Measurements from ENCODE around the gene AKAP9.

AKAP9 gene

DNA sequence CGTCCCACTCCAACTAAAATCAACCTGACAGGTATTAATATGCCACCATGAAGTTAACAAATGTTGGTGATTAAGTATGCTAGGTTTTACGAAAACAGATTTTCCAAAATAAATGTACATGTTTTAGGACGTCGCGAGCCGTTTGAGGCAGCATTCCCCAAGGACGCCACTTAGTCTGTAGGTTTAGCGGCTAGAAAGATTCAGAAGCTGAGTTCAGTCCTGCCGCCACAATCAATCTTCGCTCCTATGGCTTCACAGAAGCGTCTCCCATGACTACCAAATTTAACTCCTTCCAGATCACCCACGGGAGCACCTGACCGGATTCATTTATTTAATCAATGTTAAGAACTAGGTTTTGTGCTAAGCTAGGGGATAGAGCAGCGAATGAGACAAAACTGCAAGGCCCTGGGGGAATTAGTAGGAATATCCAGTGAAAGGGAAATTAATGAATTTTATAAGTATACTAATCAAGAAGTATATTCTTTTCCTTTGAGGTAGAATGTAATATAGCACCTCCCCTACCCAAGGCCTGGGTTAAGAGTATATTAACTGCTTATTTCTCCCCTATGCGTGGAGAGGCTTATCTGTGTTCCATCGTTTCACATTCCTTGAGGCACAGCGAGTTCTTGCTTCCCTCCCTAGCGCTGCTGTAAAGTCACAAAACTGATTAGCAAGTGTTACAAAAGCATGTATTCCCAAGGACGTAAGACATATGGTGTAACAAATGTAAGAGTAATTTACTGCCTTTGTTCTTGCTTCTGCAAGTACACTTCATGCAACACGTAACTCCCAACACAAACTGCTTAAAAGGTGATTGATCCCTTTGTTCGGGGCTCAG is 194.6 kb downstream of the AKAP9 start:
- TF ChIP-seq, protein P1, sequence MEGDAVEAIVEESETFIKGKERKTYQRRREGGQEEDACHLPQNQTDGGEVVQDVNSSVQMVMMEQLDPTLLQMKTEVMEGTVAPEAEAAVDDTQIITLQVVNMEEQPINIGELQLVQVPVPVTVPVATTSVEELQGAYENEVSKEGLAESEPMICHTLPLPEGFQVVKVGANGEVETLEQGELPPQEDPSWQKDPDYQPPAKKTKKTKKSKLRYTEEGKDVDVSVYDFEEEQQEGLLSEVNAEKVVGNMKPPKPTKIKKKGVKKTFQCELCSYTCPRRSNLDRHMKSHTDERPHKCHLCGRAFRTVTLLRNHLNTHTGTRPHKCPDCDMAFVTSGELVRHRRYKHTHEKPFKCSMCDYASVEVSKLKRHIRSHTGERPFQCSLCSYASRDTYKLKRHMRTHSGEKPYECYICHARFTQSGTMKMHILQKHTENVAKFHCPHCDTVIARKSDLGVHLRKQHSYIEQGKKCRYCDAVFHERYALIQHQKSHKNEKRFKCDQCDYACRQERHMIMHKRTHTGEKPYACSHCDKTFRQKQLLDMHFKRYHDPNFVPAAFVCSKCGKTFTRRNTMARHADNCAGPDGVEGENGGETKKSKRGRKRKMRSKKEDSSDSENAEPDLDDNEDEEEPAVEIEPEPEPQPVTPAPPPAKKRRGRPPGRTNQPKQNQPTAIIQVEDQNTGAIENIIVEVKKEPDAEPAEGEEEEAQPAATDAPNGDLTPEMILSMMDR (IDR thresholded peaks at IDR 0.05), result no peak

DNA sequence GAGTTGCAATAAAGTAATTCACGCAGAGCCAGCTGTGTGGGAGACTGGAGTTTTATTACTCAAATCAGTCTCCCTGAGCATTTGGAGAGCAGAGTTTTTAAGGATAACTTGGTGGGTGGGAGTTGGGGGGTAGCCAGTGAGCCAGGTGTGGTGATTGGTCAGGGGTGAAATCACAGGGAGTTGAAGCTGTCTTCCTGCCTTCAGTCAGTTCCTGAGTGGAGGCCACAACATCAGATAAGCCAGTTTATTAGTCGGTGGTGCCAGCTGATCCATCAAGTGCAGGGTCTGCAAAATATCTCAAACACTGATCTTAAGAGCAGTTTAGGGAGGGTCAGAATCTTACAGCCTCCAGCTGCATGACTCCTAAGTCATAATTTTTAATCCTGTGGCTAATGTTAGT is 196.9 kb downstream of the AKAP9 start:
- TF ChIP-seq, protein P1 (IDR thresholded peaks at IDR 0.05), result no peak

DNA sequence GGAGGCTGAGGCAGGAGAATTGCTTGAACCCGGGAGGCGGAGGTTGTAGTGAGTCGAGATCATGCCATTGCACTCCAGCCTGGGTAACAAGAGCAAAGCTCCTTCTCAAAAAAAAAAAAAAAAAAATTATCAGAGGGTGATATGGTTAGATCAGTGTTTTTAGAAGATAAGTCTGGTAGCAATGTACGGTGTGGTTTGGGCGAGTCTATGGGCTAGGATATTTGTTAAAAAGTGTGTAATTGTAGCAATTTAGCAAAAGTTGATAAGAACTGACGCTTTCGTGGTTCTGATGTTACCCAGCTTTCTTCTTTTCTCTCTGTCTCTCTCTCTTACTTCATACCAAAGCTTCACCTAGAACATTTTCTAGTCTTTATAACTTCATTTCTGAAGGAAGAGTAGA is 200.5 kb downstream of the AKAP9 start:
- TF ChIP-seq, protein P1 (IDR thresholded peaks at IDR 0.05), result no peak

DNA sequence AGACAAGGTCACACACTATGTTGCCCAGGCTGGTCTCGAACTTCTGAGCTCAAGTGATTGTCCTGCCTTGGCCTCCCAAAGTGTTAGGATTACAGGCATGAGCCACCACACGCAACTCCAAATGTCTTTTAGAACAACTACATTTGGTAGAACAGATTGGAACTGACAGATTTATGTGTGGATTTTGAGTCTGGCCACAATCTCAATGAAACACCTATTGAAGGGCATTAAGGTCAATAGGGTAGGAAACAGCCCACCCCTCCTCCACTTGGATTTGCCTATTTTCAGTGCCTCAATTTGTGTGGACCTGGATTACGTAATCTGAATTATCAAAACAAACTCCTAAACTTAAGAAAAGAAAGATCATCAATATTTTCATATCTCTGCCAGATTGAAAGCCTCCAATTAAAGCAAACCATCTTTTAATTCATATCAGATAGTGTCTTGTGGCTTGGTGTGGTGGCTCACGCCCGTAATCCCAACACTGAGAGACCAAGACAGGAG is 209.1 kb downstream of the AKAP9 start:
- TF ChIP-seq, protein P1 (IDR thresholded peaks at IDR 0.05), result no peak

DNA sequence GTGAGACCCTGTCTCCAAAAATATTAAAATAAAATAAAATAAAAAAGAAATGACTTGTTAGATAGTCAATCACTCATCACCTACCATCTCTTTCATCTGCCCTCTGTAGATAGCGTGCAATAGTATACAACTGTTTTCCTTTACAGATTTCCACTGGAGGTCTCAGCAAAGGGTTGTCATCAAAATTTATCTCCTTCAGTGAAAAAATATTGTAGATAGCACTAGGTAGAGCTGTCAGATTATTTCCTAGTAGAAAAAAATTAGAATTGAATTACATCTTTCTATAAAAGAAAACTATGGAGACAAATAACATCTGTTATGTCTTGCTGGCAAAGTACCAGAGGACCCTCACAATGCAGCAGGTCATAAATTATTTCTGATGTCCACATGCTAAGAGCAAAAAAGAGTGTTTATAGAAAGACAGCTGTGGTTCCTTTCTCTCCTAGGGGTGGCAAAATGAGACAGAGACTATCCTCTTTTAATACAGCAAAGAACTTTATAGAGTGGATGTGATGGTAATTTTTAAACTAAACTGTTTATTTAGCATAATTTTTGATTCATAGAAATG is 209.9 kb downstream of the AKAP9 start:
- TF ChIP-seq, protein P1 (IDR thresholded peaks at IDR 0.05), result no peak

DNA sequence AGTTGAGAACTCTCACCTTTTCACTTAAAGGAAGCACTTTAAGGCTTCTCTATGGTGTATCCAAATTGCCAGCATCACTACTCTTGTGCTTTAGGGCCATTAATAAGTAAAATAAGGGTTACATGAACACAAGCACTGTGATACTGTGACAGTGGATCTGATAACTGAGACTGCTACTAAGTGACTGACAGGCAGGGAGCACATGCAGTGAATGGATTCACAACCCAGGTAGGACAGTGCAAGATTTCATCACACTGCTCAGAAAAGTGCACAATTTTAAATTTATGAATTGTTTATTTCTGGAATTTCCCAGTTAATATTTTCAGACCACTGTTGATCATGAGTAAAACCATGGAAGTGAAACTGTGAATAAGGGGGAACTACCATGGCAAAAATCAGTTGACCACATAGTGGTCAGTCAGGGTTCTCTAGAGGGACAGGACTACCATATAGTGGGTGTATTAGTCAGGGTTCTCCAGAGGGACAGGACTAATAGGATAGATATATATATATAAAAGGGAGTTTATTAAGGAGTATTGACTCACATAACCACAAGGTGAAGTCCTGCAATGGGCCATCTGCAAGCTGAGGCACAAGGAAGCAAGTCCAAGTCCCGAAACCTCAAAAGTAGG is 214.6 kb downstream of the AKAP9 start:
- TF ChIP-seq, protein P1 (IDR thresholded peaks at IDR 0.05), result no peak

DNA sequence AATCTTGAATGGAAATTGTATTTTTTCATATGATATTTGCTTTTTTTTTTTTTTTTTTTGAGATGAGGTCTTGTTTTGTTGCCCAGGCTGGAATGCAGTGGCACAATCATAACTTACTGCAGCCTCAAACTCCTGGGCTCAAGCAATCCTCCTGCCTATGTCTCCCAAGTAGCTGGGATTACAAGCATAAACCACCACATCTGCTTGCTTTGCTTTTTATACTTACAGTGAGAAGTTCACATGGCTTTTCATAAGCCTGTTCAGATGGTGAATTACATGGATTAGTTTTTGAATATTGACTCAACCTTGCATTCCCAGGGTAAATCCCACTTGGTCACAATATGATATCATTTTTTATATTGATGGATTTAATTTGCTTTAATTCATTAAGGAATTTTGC is 216.3 kb downstream of the AKAP9 start:
- TF ChIP-seq, protein P1 (IDR thresholded peaks at IDR 0.05), result no peak

All from LNCAP (cell line).